Stimulated activated CD4-positive, alpha-beta T cell treated with anti-CD3 and anti-CD28 coated beads, Interleukin-12 subunit alpha, Interleukin-12 subunit beta, amount 100 ng/mL, for 24 hours (primary cell): ENCODE data around the gene KCNAB2.
"Not testable (repeated sequence)": the region's sequence is repeated elsewhere in the genome, so short reads cannot be mapped to it uniquely, and the experiment has no call there.

Experiments
- DNase-seq, 2 experiments: peaks; one replicate each; pipeline ENCODE4 v3.0.0-alpha.2; 2020; ENCODE audit warnings: low read depth in 2 of 2

Gene KCNAB2

DNA sequence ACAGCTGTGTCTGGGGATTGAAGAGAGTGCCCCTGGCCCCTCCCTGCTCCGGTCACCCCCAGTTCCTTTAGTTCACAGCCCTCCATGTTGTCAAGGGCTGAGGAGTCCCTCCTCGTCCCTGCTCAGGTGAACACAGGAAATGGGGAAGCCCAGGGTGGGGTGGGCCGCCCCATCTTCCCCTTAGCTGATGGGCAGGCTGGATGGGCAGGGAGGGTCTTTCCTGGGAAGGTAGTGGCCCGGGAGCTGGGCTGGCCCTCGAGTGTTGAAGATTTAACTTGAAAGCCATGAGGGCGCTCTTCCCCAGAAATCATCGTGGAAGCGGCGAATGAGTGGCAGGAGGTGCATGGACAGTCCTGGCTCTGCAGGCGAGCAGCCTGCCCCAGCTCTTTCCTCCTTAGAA lies 35.1 kb upstream of the KCNAB2 start:
- no peak for DNase-seq

DNA sequence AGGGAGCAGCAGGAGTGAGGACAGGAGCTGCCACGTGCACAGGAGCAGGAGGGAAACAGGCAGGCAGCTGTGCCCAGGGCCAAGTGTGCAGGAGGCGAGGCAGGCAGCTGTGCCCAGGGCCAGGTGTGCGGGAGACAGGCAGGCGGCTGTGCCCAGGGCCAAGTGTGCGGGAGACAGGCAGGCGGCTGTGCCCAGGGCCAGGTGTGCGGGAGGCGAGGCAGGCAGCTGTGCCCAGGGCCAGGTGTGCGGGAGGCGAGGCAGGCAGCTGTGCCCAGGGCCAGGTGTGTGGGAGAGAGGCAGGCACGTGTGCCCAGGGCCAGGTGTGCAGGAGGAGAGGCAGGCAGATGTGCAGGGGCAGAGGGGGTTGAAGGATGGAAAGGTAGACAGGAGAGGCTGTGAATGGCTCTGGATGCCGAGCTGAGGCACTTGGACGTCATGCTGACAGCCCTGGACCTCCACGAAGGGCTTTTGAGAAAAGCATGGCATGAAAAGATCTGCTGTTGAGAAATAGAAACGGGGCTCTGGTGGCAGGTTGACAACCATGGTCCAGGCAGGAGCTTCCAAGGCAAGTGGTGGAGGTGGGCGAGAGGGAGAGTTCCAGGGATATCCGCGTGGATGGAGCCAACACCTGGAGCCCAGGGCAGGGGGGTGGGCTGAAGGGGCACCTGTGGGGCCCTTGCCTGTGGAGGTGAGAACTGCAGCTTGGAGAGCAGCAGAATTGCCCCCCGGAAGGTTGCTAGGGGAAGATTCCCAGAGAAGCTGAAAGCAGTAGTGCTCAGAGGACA lies 34.3 kb upstream of the KCNAB2 start:
- DNase-seq, result no peak

DNA sequence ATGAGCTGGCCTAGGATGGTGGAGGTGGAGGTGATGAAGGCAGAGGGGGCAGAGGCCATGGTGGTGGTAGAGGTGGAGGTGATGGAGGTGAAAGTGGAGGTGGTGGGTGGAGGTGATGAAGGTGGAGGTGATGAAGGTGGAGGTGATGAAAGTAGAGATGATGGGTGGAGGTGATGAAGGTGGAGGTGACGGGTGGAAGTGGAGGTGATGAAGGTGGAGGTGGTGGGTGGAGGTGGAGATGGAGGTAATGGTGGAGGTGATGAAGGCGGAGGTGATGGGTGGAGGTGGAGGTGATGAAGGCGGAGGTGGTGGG lies 33.8 kb upstream of the KCNAB2 start:
- no peak for DNase-seq

DNA sequence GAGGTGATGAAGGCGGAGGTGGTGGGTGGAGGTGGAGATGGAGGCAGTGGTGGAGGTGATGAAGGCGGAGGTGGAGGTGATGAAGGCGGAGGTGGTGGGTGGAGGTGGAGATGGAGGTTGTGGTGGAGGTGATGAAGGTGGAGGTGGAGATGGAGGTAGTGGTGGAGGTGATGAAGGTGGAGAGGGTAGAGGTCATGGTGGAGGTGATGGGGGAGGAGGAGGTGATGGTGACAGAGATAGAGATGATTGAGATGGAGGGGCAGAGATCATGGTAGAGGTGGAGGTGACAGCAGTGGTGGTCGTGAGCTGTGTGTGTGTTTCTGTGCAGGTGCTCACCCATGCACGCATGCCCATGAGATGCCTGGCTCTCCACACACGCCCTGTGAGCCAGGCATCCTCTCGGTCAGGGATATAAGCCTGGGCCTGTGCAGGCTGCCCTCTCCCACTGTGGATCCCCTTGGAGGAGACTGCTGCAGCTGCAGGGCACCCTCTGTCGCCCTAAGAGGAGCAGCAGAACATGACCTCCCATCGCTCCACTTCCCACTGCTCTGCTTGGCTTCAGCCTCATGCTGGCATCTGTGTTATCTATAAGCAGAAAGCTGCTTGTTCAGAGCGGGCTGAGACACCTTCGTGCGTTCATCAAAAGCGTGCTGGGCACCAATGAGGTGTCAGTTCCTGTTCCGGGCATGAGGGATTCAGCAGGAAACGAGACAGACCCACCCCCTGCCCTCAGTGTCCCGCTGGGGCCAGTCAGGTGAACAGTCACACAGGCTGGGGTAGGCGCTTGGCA lies 33.0 kb upstream of the KCNAB2 start:
- DNase-seq, result no peak

DNA sequence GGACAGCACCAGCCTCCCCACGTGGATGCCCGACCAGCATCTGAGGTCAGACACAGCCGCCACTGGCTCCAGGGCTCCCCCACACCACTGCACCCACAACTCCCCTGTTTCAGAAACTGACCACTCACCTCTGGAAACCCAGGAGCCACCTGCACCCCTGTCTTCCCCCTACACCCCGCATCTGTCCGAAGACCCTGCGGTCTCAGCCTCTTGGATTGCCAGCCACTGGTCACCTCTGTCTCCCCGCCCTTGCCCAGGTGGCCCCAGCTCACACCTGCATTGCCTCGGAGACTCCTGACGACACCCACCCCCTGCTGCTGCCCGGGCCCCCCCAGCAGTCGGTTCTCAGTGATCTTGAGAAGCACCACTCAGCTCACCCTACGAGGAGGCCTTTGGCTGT lies 32.2 kb upstream of the KCNAB2 start:
- DNase-seq, result no peak

DNA sequence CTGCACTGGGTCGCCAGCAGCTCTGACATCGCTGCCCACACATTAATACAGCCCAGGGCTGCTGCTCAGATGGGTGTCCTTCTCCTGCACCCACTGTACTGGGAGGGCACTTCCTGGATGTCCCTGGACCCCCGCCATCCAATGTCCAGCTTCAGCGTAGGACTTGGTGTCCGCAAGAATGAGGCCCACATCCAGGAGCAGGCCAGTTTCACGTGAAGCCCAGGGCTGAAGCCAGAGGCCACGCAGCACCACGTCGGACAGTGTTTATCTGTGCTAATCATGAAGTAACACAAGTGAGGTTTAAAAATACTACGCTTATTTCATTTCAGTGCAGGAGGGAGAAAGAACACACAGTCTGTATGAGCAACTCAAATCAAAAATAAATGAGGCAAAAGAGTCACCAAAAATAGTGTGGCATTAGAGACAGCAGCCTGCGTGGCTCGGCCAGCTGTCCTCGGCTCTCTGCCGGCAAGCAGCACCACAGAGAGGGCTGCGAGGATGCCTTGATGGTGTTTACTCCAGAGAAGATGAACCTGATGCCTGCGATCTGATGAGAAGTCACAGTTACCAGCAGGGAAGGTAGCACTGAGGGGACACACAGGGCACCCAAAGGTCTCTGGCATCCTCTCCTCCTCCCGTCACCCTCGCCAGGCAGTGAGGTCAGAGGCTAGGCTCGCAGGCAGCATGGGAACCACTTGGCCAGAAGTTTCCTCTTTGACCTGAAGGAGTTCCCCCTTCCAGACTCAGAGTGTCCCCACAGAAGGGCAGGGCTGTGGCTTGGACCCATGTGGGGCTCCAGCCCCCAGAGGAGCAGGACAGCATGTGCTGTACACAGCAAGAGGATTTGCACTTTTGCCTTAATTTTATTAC lies 31.3 kb upstream of the KCNAB2 start:
- DNase-seq, result no peak

DNA sequence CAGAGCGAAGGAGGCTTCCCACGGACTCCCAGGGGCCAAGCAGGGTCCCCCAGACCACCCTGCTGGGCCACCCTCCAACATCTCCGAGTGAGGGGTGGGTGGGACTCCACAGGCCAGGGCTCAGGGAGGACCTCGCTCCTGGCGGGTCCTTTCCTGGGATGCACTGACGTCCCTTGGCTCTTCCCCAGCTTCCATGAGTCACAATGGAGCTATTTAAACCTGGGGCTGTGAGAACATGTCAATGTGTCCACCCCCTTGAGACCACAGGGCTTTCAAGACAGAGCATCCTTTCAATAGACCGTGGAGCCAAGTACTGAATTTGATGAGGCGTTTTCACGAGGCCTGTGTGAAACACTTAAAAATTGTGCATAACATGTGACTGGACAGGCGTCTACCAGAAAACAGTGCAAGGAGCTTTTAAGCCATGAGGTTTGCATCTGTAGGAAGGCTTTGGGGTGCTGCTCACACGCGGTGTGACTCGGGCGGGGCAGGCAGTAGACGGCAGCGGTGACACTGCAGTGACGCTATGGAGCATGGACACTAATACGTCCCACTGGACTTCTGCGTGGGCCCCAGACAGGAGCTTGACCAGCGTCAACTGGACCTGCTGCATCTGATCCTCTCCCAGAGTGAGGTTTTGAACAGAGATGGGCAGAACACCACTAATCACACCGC lies 29.4 kb upstream of the KCNAB2 start:
- DNase-seq, result no peak

DNA sequence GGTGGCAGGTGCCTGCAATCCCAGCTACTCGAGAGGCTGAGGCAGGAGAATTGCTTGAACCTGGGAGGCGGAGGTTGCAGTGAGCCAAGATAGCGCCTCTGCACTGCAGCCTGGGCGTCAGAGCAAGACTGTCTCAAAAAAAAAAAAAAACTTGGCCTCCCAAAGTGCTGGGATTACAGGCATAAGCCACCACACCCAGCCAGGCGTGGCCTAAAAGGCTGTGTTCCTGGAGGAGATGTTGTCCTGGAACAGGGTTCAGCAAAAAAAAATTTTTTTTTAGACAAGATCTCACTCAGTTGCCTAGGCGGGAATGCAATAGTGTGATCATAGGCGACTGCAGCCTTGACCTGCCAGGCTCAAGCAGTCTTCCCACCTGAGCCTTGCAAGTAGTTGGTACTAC lies 28.0 kb upstream of the KCNAB2 start:
- DNase-seq, result not testable (repeated sequence)

DNA sequence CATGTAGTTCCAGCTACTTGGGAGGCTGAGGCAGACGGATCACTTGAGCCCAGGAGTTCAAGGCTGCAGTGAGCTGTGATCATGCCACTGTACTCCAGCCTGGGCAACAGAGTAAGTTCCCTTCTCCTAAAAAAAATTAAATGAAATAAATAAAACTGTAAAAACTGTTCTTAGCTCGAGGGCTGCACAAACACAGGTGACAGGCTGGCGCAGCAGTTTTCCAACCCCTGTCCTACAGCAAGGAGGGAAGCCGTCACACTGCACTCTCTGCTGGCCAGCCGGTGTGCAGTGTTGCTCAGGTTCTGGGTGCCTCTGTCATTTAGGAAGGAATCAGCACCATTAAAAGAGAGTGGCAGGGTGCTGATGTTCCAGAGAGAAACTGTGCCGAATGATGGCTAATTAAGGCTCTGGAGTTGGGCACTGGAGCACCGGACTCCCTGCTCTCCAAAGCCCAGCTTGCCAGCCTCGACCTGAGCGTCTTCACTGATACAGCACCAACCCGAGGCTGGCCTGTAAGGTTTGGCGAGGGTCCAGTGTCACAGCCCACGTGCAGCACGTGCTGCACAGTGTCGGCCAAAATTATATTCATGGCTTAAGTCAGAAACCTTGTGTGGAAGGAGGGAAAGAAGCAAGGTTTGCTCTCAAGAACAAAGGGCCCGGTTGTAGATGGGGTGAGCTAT lies 26.4 kb upstream of the KCNAB2 start:
- DNase-seq, result no peak

DNA sequence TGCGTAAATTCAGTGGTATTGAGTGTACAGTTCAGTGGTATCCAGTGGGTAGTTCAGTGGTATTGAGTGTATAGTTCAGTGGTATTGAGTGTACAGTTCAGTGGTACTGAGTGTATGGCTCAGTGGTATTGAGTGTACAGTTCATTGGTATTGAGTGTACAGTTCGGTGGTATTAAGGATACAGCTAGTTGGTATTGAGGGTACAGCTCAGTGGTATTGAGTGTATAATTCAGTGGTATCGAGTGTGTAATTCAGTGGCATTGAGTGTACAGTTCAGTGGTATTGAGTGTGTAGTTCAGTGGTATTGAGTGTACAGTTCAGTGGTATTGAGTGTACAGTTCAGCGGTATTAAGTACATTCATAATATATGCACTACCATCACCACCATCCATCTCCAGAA lies 23.5 kb upstream of the KCNAB2 start:
- no peak for DNase-seq

DNA sequence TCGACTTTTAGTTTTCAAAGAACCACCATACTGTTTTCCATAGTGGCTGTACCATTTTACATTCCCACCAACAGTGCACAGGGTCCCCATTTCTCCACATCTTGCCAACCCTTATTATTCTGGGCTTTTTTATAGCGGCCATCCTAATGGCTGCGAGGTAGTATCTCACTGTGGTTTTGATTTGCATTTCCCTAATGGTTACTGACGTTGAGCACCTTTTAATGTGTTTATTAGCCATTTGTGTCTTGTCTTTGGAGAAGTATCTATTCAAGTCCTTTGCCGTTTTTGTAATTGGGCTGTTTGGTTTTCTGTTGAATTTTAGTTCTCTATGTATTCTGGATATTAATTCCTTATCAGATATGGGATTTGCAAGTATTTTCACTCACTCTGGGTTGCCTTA lies 22.3 kb upstream of the KCNAB2 start:
- DNase-seq, result no peak

DNA sequence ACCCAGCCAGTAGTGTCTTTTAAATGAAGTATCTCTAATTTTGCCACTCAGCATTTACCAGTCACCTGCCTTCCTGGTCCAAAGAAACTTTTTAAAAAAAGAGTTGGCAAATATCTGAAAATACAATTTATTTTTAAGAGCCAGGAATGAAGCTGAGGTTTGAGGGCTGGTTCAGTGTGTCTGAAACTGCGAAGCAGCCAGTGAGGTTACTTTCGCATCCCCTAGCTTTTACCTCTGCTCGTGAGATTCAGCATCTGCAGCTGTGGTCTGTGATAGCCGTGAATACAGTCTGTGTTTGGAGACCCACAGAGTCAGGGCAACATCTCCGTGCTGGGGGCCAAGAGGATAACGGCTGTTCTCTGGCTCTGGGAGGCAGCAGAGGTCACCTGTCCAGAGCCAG lies 21.3 kb upstream of the KCNAB2 start:
- no peak for DNase-seq

DNA sequence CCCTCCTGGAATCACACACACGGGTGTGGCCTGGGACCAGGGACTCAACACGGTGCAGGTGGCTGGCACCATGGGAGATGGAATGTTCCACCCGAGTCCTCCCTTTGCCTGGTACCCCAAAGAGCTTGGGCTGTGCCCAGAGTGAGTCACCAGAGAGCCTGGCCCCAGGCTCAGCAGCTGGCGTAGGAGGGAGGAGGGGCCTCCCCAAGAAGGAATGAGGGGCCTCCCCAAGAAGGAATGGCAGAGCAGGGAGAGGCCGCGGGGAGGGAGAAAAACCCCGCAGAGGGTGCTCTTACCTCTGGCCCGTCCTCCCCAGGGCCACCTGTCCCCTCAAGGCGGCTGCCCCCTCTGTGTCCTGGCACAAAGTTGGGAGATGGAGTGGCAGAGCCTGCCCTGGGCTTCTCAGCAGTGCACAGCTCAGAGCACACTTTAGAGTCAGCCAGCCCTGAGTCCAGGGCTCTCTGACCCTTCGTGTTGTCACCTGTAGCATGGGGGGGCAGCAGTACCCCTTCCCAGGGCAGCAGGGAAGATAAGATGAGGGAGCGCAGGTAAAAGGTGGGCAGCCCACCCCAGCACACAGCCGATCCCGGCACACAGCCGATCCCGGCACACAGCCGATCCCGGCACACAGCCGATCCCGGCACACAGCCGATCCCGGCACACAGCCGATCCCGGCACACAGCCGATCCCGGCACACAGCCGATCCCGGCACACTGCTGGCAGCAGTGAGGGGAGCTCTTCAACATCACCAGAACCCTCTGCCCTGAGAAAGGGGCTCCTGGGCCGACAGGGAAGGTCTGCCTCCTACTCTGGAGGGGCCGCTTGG lies 20.2 kb upstream of the KCNAB2 start:
- no peak for DNase-seq

DNA sequence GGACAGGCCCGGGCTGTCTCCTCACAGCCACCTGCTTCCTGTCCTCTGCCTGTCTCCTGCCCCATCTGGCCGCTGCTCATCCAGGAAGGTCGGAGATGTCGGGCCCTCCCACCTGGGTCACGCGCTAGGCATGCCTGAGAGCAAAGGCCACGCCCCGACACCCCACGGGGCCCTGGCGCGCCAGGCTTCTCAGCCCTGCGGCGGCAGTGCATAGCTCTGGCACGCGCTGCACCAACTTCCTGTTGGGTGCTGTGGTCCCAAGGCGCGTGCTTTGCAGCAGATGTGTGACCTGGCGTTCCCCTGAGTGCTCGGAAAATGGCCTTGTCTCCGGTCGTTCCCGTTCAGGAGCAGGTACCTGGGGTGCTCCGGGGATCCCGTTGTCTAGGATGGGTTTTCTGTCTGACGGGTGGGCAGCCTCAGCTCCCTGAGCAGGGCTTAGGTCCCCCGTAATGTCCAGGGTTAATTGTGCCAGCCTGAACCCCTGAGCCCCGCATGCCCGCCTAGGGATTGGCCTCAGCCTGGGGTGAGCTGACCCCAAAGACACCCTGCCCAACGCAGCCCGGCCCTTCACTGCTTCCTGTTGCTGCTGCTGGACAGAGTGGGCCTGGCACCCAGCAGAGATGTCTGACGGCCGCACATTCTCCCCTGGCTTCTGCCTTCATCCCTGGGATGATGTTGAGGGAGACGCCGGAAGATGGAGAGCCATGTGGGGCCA lies 19.4 kb upstream of the KCNAB2 start:
- peak; percentile 89 to 94 for DNase-seq

DNA sequence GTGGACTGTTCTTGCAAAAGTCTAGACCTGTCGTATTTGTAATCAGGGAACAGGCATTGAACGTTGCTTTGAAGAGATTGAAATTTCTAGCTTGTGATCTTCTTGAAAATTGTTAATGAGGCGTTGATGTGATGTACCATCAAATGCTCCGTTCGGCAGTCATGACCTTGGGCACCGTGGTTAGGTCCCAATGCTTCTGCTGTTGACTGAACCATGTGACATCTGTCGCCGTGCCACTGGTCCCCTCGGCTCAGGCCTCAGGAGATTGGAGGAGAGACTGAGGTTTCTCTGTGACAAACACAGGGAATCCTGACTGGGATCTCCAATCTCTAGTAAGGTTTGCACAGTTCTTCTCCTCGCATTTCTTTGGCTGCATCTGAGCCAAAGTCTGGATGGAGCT lies 18.1 kb upstream of the KCNAB2 start:
- DNase-seq, result peak in 1 of 2 experiments; percentile 29

DNA sequence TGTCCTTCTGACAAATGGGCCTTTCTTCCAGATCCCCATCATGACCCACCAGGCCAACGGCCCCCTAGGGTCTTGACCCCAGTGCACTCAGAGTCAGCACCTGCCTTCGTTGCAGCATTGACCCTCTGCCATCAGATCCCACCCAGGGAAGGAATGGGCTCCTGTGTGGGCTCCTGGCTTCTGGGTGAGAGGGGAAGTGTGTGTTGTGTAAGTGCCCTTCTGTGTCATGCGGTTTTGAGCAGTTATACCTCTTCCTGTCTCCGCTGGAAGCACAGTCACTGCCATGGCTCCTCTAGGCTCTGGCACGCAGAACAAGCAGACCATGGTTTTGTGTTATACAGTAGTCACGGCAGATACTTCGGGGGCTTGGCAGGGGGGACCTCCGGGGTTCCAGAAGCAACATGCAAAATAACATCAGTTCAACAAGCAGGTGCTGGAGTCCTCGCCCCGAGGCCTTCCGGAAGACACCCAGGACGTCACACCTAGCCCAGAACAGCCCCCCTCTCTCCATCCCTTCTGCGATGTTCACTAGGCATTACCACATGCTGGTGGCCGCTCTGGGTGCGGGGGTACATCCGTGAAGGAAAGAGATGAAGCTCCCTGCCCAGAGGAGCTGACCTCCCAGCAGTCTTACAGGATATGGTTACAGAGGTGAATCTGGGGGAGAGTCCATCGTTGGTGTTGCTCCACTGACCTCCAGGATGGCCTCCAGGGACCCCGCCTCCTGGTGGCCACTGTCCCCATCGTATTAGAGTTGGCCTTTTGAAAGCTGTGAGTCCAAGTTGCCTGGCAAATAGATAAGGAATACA lies 17.4 kb upstream of the KCNAB2 start:
- peak; percentile 39 to 50 for DNase-seq

DNA sequence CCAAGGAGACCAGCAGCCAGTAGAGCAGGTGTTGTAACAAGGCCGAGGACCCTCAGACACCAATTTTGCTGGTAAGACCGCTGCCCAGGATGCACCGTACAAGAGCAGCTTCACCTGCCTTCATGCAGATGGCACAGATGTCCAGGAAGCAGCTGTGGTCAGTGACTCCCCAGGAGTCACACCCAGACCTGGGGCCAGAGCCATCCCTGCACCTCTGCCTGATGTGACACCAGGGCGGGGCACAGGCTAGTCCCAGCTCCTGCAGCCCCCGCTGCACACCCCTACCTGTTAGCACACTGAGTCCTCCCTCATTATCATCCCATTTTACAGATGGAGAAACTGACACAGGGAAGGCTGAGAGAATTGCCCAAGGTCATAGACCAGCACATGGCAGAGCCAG lies 16.3 kb upstream of the KCNAB2 start:
- no peak for DNase-seq

DNA sequence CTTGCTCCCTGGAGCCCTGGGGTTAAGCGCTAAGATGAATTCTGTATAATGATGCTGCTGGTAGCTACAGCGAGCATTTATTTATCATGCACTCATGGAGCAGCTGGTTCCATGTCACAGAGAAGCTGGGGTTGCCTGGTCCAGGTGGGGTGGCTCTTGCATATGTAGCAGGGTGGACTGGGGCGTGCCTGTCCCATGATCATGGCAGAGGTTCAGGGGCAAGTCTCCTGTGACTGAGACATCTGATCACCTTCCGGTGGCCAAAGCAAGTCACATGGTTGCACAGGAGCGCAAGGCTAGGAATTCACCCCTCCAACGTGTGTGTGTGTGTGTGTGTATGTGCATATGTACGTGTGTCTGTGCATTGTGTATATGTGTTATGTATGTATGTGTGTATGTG lies 15.6 kb upstream of the KCNAB2 start:
- no peak for DNase-seq
